B cell (primary cell): Measurements from ENCODE around the gene TMEM201. TPM values are rescaled to one million over a fixed set of nuclear protein-coding genes. Genes with fewer than 3 reads are reported as not detected.

ENCODE experiments used
- ATAC-seq: fragments of 200-7000 bp; cut with Tn5 transposase; one replicate; pipeline ENCODE4 v1.10.0; 2021; ENCODE audit warnings: low read depth, mild to moderate bottlenecking, moderate number of reproducible peaks, moderate library complexity
- CTCF ChIA-PET: fragments of 350-600 bp; sonication (Branson Sonifier 250); formaldehyde crosslinking; loops from one replicate; lab custom pipeline; 2021; ENCODE audit warnings: antibody characterized with exemption, inconsistent platforms; lab: Charles Lee
- POLR2A ChIA-PET: fragments of 350-600 bp; sonication (Branson Sonifier 250); formaldehyde crosslinking; loops from one replicate; lab custom pipeline; 2021; ENCODE audit warnings: antibody characterized with exemption; lab: Charles Lee
- DNase-seq: peaks from one replicate; pipeline ENCODE4 v3.0.0; 2013
- H2AFZ ChIP-seq: 2 replicates; pipeline ENCODE4 v1.6.1; 2012; ENCODE audit warnings: mild to moderate bottlenecking, low read depth, low read length; ENCODE audit not compliant: insufficient read depth, poor library complexity, severe bottlenecking
- H3K27ac ChIP-seq, 2 donors: 1 replicate in 1 of 2; 2 replicates in 1 of 2; pipeline ENCODE4 v1.5.1; 2012 to 2013; ENCODE audit warnings: low read length in 2 of 2, mild to moderate bottlenecking in 2 of 2, moderate library complexity in 1 of 2
- H3K27me3 ChIP-seq, 4 experiments: fragments of 200-600 bp in 1 of 4; sonication (generic) in 1 of 4; replicated peaks in 1 of 4; 1 replicate in 2 of 4; 2 replicates in 2 of 4; pipeline versions ENCODE4 v1.6.1 to v1.7.0; 2013 to 2016; ENCODE audit warnings: low read length in 3 of 4, mild to moderate bottlenecking in 2 of 4, mixed read lengths in 1 of 4, moderate library complexity in 1 of 4; ENCODE audit not compliant: insufficient read depth in 4 of 4, control insufficient read depth in 3 of 4; ENCODE audit errors: control extremely low read depth in 1 of 4
- H3K36me3 ChIP-seq, 2 experiments: replicated peaks in 1 of 2; 1 replicate in 1 of 2; 2 replicates in 1 of 2; pipeline versions ENCODE4 v1.6.1 to v1.7.1; 2013; ENCODE audit warnings: low read length in 1 of 2; ENCODE audit not compliant: insufficient read depth in 2 of 2, control insufficient read depth in 1 of 2; ENCODE audit errors: control extremely low read depth in 1 of 2, extremely low read depth in 1 of 2
- H3K4me1 ChIP-seq, 2 donors: fragments of 200-600 bp in 1 of 2; sonication (generic) in 1 of 2; 1 replicate in 1 of 2; 2 replicates in 1 of 2; pipeline versions ENCODE4 v1.5.1 to v1.6.1; 2013 to 2017; ENCODE audit warnings: low read length in 2 of 2; ENCODE audit not compliant: control insufficient read depth in 2 of 2, insufficient read depth in 2 of 2
- H3K4me2 ChIP-seq: replicated peaks from 2 replicates; pipeline ENCODE3; 2012; ENCODE audit warnings: mild to moderate bottlenecking, low read depth, low read length; ENCODE audit not compliant: poor library complexity, severe bottlenecking
- H3K4me3 ChIP-seq, 5 experiments: fragments of 200-600 bp in 1 of 5; sonication (generic) in 1 of 5; 1 replicate in 3 of 5; 2 replicates in 2 of 5; pipeline versions ENCODE4 v1.5.1 to v1.7.0; 2011 to 2016; ENCODE audit warnings: low read length in 4 of 5, mild to moderate bottlenecking in 4 of 5, low read depth in 2 of 5, control low read depth in 1 of 5, moderate library complexity in 1 of 5; ENCODE audit not compliant: insufficient read depth in 1 of 5; ENCODE audit errors: control extremely low read depth in 1 of 5, extremely low read depth in 1 of 5
- H3K79me2 ChIP-seq: fragments of 200-600 bp; sonication (generic); one replicate; pipeline ENCODE4 v1.6.0; 2016; ENCODE audit warnings: low read length; ENCODE audit not compliant: control insufficient read depth, insufficient read depth
- H3K9ac ChIP-seq: fragments of 200-600 bp; sonication (generic); 2 replicates; pipeline ENCODE4 v1.6.1; 2017; ENCODE audit warnings: mild to moderate bottlenecking, low read length, moderate library complexity
- H3K9me3 ChIP-seq, 3 donors: one replicate each; pipeline versions ENCODE4 v1.6.1 to v1.7.1; 2013; ENCODE audit warnings: low read length in 2 of 3; ENCODE audit not compliant: control insufficient read depth in 2 of 3, insufficient read depth in 1 of 3; ENCODE audit errors: control extremely low read depth in 1 of 3
- H4K20me1 ChIP-seq: 2 replicates; pipeline ENCODE4 v1.6.0; 2012; ENCODE audit warnings: mild to moderate bottlenecking, low read length; ENCODE audit not compliant: insufficient read depth, control insufficient read depth, poor library complexity, severe bottlenecking
- H3K27ac Mint-ChIP-seq: one replicate; pipeline ENCODE4 v1.8.0; 2021; ENCODE audit warnings: mixed read lengths
- H3K27me3 Mint-ChIP-seq: one replicate; pipeline ENCODE4 v1.8.0; 2021; ENCODE audit warnings: mixed read lengths
- H3K4me1 Mint-ChIP-seq: one replicate; pipeline ENCODE4 v1.8.0; 2021; ENCODE audit warnings: mixed read lengths
- H3K4me3 Mint-ChIP-seq: one replicate; pipeline ENCODE4 v1.8.0; 2021; ENCODE audit warnings: mixed read lengths
- H3K9me3 Mint-ChIP-seq: one replicate; pipeline ENCODE4 v1.8.0; 2022; ENCODE audit warnings: mixed read lengths; ENCODE audit not compliant: insufficient read depth
- CTCF ChIP-seq: fragments of 200-600 bp; IDR thresholded peaks from one replicate; pipeline ENCODE4 v1.8.0; 2022; ENCODE audit warnings: antibody characterized with exemption, mild to moderate bottlenecking
- EZH2 ChIP-seq: IDR thresholded peaks from 2 replicates; pipeline ENCODE4 v1.6.1; 2012; ENCODE audit warnings: borderline replicate concordance, low read depth, mild to moderate bottlenecking, moderate library complexity, low read length; ENCODE audit not compliant: insufficient read depth, poor library complexity, severe bottlenecking
- WGBS: methylation state at CpG from one replicate; pipeline ENCODE4 v1.1.5; 2013; ENCODE audit warnings: missing lambda C conversion rate; ENCODE audit not compliant: insufficient coverage; 5-methylcytosine and 5-hydroxymethylcytosine counted together
- intact Hi-C: fragments of 100-400 bp; cut with micrococcal nuclease; formaldehyde crosslinking; loops from one replicate; pipeline ENCODE4 v1.10.0; 2022
- polyA plus RNA-seq: library from polyadenylated mRNA; depleted of rRNA; stranded (reverse); fragments of >200 nt; gene quantifications from 2 replicates; pipeline ENCODE4 v1.2.3, GENCODE V29; 2012
- total RNA-seq, 2 donors: library from RNA; stranded (reverse); fragments of 120-200 nt in 1 of 2; gene quantifications; 1 replicate in 1 of 2; 2 replicates in 1 of 2; pipeline versions ENCODE4 v1.2.3 to v1.2.4, GENCODE V29; 2013 to 2022

Gene TMEM201
- total and polyA plus RNA-seq, 2 donors (not counting 1 experiment from before 2014, with no cell fraction given) = 6.5 to 9.1 TPM

- WGBS = 31% methylated on average over 8 of the region's 8 CpGs
- H4K20me1 ChIP-seq = no peaks in the 10 kb centered on the region
- H3K27me3 ChIP-seq = no peaks in the 10 kb centered on the region
- intact Hi-C loops = no loop called here
- Mint-ChIP-seq H3K4me1 (peaks cover 70% of the 10 kb centered on the region), H3K9me3 (no peaks in the 10 kb centered on the region), H3K27ac (peak overlapping the region; percentile 97), H3K27me3 (no peaks in the 10 kb centered on the region), H3K4me3 (peak overlapping the region; percentile 86)
- ATAC-seq (no peak), DNase-seq (peak; percentile 73)
- peaks cover 68% of the 10 kb centered on the region for H3K79me2 ChIP-seq
- peak overlapping the region; percentile 79 to 88 for H3K27ac ChIP-seq
- peaks cover 34 to 61% of the 10 kb centered on the region in 2 donors for H3K4me1 ChIP-seq
- peak overlapping the region; percentile 51 to 85 (median 70) for H3K4me3 ChIP-seq
- H3K9ac ChIP-seq = peak overlapping the region; percentile 84
- H3K9me3 ChIP-seq = no peaks in the 10 kb centered on the region
- CTCF ChIA-PET = interaction anchor here (0.6 to 8.8 kb wide), 10 partner anchors 13 to 244 kb away, joined by 3 to 231 read pairs (median 68); partner anchors contain the start of gene PIK3CD
- peaks cover 0 to 14% of the 10 kb centered on the region in 2 experiments for H3K36me3 ChIP-seq
- H3K4me2 ChIP-seq = peak overlapping the region; percentile 96
- TF ChIP-seq CTCF = no peak
- TF ChIP-seq EZH2 = no peak
- POLR2A ChIA-PET = interaction anchor here (0.5 to 6.9 kb wide), 7 partner anchors 15 to 873 kb away, joined by 3 to 251 read pairs (median 4); partner anchors contain the start of gene PIK3CD
- H2AFZ ChIP-seq = peak overlapping the region; percentile 67
Observed at GRCh38 chr1:9630331-9631111, 41.8 kb downstream of the TMEM201 start.

GRCh38 chr1:9631613-9632012 is 42.9 kb downstream of the TMEM201 start:
- ATAC-seq = no peak
- no peak overlapping the region for H3K4me3 ChIP-seq

More at GRCh38 chr1:9631613-9632012, 42.9 kb downstream of the TMEM201 start:
- H3K27me3 ChIP-seq = no peaks in the 10 kb centered on the region
- H3K79me2 ChIP-seq = peaks cover 79% of the 10 kb centered on the region
- Mint-ChIP-seq H3K27me3 (no peaks in the 10 kb centered on the region), H3K27ac (peak overlapping the region; percentile 97), H3K4me1 (peaks cover 61% of the 10 kb centered on the region), H3K4me3 (peak overlapping the region; percentile 4), H3K9me3 (no peaks in the 10 kb centered on the region)
- intact Hi-C loops = no loop called here
- TF ChIP-seq CTCF = no peak
- no peaks in the 10 kb centered on the region for H3K9me3 ChIP-seq
- CTCF ChIA-PET = interaction anchor here (1.0 to 8.8 kb wide), 5 partner anchors 12 to 243 kb away, joined by 3 to 231 read pairs (median 119); partner anchors contain the start of gene PIK3CD
- WGBS = 100% methylated on average over 2 of the region's 3 CpGs
- peaks cover 0 to 18% of the 10 kb centered on the region in 2 experiments for H3K36me3 ChIP-seq
- no peak overlapping the region for H3K27ac ChIP-seq
- POLR2A ChIA-PET = interaction anchor here (0.6 to 6.7 kb wide), 3 partner anchors 21 to 88 kb away, joined by 3 to 251 read pairs (median 5); partner anchors contain the start of gene PIK3CD
- peaks cover 23 to 50% of the 10 kb centered on the region in 2 donors for H3K4me1 ChIP-seq
- no peaks in the 10 kb centered on the region for H4K20me1 ChIP-seq
- no peak overlapping the region for H3K9ac ChIP-seq
- DNase-seq = no peak
- no peak overlapping the region for H2AFZ ChIP-seq
- H3K4me2 ChIP-seq = peak overlapping the region; percentile 21
